HepG2 (cell line): ENCODE measurements around the gene DSTN. TPM values are rescaled to one million over a fixed set of nuclear protein-coding genes. Genes with fewer than 3 reads are reported as not detected.

ENCODE experiments used
- CHD4 ChIP-seq: fragments of 200-600 bp; sonication (generic); IDR thresholded peaks from 2 replicates; pipeline ENCODE4 v1.7.0; 2017; ENCODE audit warnings: mild to moderate bottlenecking, low read length, borderline replicate concordance
- DR1 ChIP-seq: sonication (generic); formaldehyde crosslinking; IDR thresholded peaks from 2 replicates; pipeline ENCODE4 v1.8.0; 2021; ENCODE audit warnings: mild to moderate bottlenecking, missing genetic modification reagents, inconsistent platforms
- ESRRA ChIP-seq: sonication (generic); formaldehyde crosslinking; IDR thresholded peaks from 2 replicates; pipeline ENCODE4 v1.5.1; 2020; ENCODE audit warnings: mild to moderate bottlenecking, low read depth, missing genetic modification reagents
- HNF4G ChIP-seq, 2 experiments: sonication (generic) in 1 of 2; formaldehyde crosslinking in 1 of 2; IDR thresholded peaks; 2 replicates each; pipeline versions ENCODE4 v1.4.0 to v1.6.1; 2011 to 2020; ENCODE audit warnings: borderline replicate concordance in 2 of 2, low read depth in 2 of 2, mild to moderate bottlenecking in 2 of 2, low read length in 1 of 2, missing genetic modification reagents in 1 of 2, moderate library complexity in 1 of 2
- HNRNPL ChIP-seq: fragments of 200-400 bp; formaldehyde crosslinking; IDR thresholded peaks from 2 replicates; pipeline ENCODE4 v1.6.1; 2017; ENCODE audit warnings: mild to moderate bottlenecking, low read depth, low read length
- IRF9 ChIP-seq: sonication (generic); formaldehyde crosslinking; IDR thresholded peaks from 2 replicates; pipeline ENCODE4 v1.8.0; 2022; ENCODE audit warnings: missing genetic modification reagents, mild to moderate bottlenecking, borderline replicate concordance
- JUN ChIP-seq: sonication (generic); formaldehyde crosslinking; IDR thresholded peaks from 2 replicates; pipeline ENCODE4 v1.4.0; 2020; ENCODE audit warnings: mild to moderate bottlenecking, missing genetic modification reagents
- MYC ChIP-seq: sonication (generic); formaldehyde crosslinking; IDR thresholded peaks from 2 replicates; pipeline ENCODE4 v1.9.0; 2021; ENCODE audit warnings: missing genetic modification reagents, borderline replicate concordance
- NFKBIZ ChIP-seq: IDR thresholded peaks from 2 replicates; pipeline ENCODE4 v1.6.1; 2018; ENCODE audit warnings: missing genetic modification reagents, missing compliant biosample characterization
- POGZ ChIP-seq: sonication (generic); formaldehyde crosslinking; IDR thresholded peaks from 2 replicates; pipeline ENCODE4 v1.4.0; 2020; ENCODE audit warnings: mild to moderate bottlenecking, missing genetic modification reagents
- THAP9 ChIP-seq: sonication (generic); formaldehyde crosslinking; IDR thresholded peaks from 2 replicates; pipeline ENCODE4; 2020; ENCODE audit warnings: missing genetic modification reagents, mild to moderate bottlenecking, borderline replicate concordance
- ZFP90 ChIP-seq: sonication (generic); formaldehyde crosslinking; IDR thresholded peaks from 2 replicates; pipeline ENCODE4 v1.8.0; 2022; ENCODE audit warnings: missing genetic modification reagents, mild to moderate bottlenecking, inconsistent platforms, borderline replicate concordance
- ZMYM3 ChIP-seq: sonication (generic); formaldehyde crosslinking; IDR thresholded peaks from 2 replicates; pipeline ENCODE4 v1.5.1; 2020; ENCODE audit warnings: mild to moderate bottlenecking, missing genetic modification reagents
- ZNF20 ChIP-seq: sonication (generic); formaldehyde crosslinking; IDR thresholded peaks from 2 replicates; pipeline ENCODE4 v1.4.0; 2020; ENCODE audit warnings: mild to moderate bottlenecking, moderate library complexity, missing genetic modification reagents
- ZNF367 ChIP-seq: sonication (generic); formaldehyde crosslinking; IDR thresholded peaks from 2 replicates; pipeline ENCODE4 v1.4.0; 2020; ENCODE audit warnings: missing genetic modification reagents, borderline replicate concordance
- ZNF547 ChIP-seq: sonication (generic); formaldehyde crosslinking; IDR thresholded peaks from 2 replicates; pipeline ENCODE4 v1.5.1; 2020; ENCODE audit warnings: mild to moderate bottlenecking, missing genetic modification reagents
- ZNF687 ChIP-seq: sonication (generic); formaldehyde crosslinking; IDR thresholded peaks from 2 replicates; pipeline ENCODE4 v1.5.1; 2020; ENCODE audit warnings: mild to moderate bottlenecking, missing genetic modification reagents, moderate library complexity
- ZNF768 ChIP-seq: sonication (generic); formaldehyde crosslinking; IDR thresholded peaks from 2 replicates; pipeline ENCODE4 v1.4.0; 2020; ENCODE audit warnings: missing genetic modification reagents
- polyA plus RNA-seq, 8 experiments: library from polyadenylated mRNA; depleted of rRNA in 3 of 8; stranded (reverse) in 7 of 8; unstranded in 1 of 8; fragments of >200 nt; fragmentation: Illumina TruSeq in 4 of 8; extraction: Trizol in 4 of 8; gene quantifications; 2 replicates each; pipeline versions ENCODE4 v1.2.1 to v1.2.3, GENCODE V29; 2011 to 2016; ENCODE audit warnings: low read depth in 4 of 8, missing spikeins in 1 of 8, mixed read lengths in 1 of 8; ENCODE audit not compliant: insufficient read depth in 1 of 8
- total RNA-seq, 5 experiments: library from RNA; depleted of rRNA; stranded (reverse); fragments of >200 nt; fragmentation: Illumina TruSeq; extraction: Trizol; gene quantifications; 2 replicates each; pipeline ENCODE4 v1.2.3, GENCODE V29; 2016; ENCODE audit warnings: low read depth in 1 of 5

The DSTN gene
- total and polyA plus RNA-seq, 2 of the 13 experiments (the other 11 are each of a cell fraction or from before 2014, with no cell fraction given): 27.6 to 106 TPM

GRCh38 chr20:17631576-17632319 lies 61.9 kb downstream of the DSTN start (continued):
- TF ChIP-seq ZNF687 (CRISPR knock-in tag): peak; percentile 28; the same call in 1 of the 2 replicates
- 0 out of 2 replicates have a peak, but pooled peaks have one; percentile 26 for TF ChIP-seq DR1 (CRISPR knock-in tag)
- TF ChIP-seq ZNF547: 0 out of 2 replicates have a peak, but pooled peaks have one; percentile 30
- no peak for TF ChIP-seq NFKBIZ (CRISPR knock-in tag)
- peak; percentile 86 for TF ChIP-seq ZMYM3 (CRISPR knock-in tag)
- 0 out of 2 replicates have a peak, but pooled peaks have one; percentile 22 for TF ChIP-seq CHD4
- no peak for TF ChIP-seq JUN (CRISPR knock-in tag)
- TF ChIP-seq ZNF768 (CRISPR knock-in tag): 0 out of 2 replicates have a peak, but pooled peaks have one; percentile 25
- 0 out of 2 replicates have a peak, but pooled peaks have one; percentile 21 for TF ChIP-seq MYC
- 0 out of 2 replicates have a peak, but pooled peaks have one; percentile 47 for TF ChIP-seq ZFP90
- TF ChIP-seq THAP9 (CRISPR knock-in tag): no peak
- no peak for TF ChIP-seq ZNF367 (CRISPR knock-in tag)
- peak; percentile 53; the same call in 1 of the 2 replicates for TF ChIP-seq HNF4G (IDR thresholded peaks at IDR 0.05; ENCODE audit: borderline replicate concordance, low read depth, low read length)
- no peak for TF ChIP-seq HNF4G (CRISPR knock-in tag; IDR thresholded peaks at IDR 0.05; ENCODE audit: borderline replicate concordance, low read depth)
- 0 out of 2 replicates have a peak, but pooled peaks have one; percentile 41 for TF ChIP-seq HNRNPL
- no peak for TF ChIP-seq ESRRA (CRISPR knock-in tag)
- no peak for TF ChIP-seq ZNF20 (CRISPR knock-in tag)
- TF ChIP-seq POGZ: no peak
- TF ChIP-seq IRF9 (CRISPR knock-in tag): no peak
